Endothelial cell of umbilical vein (primary cell): Measurements from ENCODE around the gene CENPA. TPM values are rescaled to one million over a fixed set of nuclear protein-coding genes. Genes with fewer than 3 reads are reported as not detected.

Experiments used
- BruUV-seq: library from RNA; stranded (reverse); fragments of 400-500 nt; replicated peaks from 2 replicates; lab custom pipeline; 2021; lab: Mats Ljungman, UMichigan
- CTCF ChIA-PET: fragments of 300-600, 350-600 bp; sonication (Branson Sonifier 250); formaldehyde crosslinking; loops from one replicate; lab custom pipeline; 2021; ENCODE audit warnings: antibody characterized with exemption, inconsistent platforms; lab: Charles Lee
- POLR2A ChIA-PET: fragments of 300-600, 350-600 bp; sonication (Branson Sonifier 250); formaldehyde crosslinking; loops from one replicate; lab custom pipeline; 2021; ENCODE audit warnings: antibody characterized with exemption, inconsistent platforms; lab: Charles Lee
- DNase-seq: peaks from one replicate; pipeline ENCODE4 v3.0.0-alpha.2; 2011; ENCODE audit warnings: low read depth, low spot score
- FAIRE-seq: peaks from 2 replicates; lab custom pipeline; 2011; peaks lifted over from hg19 to GRCh38; lab: Jason Lieb, UNC
- H2AFZ ChIP-seq: 2 replicates; pipeline ENCODE4 v1.6.0; 2012; ENCODE audit warnings: low read depth, low read length, control low read depth, inconsistent platforms
- H3K27ac ChIP-seq: 2 replicates; pipeline ENCODE4 v1.5.1; 2011; ENCODE audit warnings: low read depth, mild to moderate bottlenecking, control low read depth, low read length, moderate library complexity; ENCODE audit not compliant: insufficient read depth
- H3K27me3 ChIP-seq, 2 experiments: 2 replicates each; pipeline versions ENCODE4 v1.6.0 to v1.6.1; 2011; ENCODE audit warnings: low read length in 2 of 2, mixed read lengths in 1 of 2; ENCODE audit not compliant: control insufficient read depth in 2 of 2, insufficient read depth in 2 of 2
- H3K36me3 ChIP-seq, 2 experiments: 2 replicates in 1 of 2; 3 replicates in 1 of 2; pipeline ENCODE4 v1.5.1; 2011; ENCODE audit warnings: low read length in 2 of 2, mild to moderate bottlenecking in 1 of 2, moderate library complexity in 1 of 2; ENCODE audit not compliant: control insufficient read depth in 2 of 2, insufficient read depth in 2 of 2; ENCODE audit errors: extremely low read depth in 1 of 2
- H3K4me1 ChIP-seq: 3 replicates; pipeline ENCODE4 v1.5.1; 2011; ENCODE audit warnings: mild to moderate bottlenecking, low read length; ENCODE audit not compliant: control insufficient read depth, insufficient read depth; ENCODE audit errors: extremely low read depth
- H3K4me2 ChIP-seq: 2 replicates; pipeline ENCODE4 v1.6.1; 2011; ENCODE audit warnings: low read length, control low read depth, mixed read lengths; ENCODE audit not compliant: insufficient read depth
- H3K4me3 ChIP-seq, 3 experiments: fragments of 200-600 bp in 1 of 3; sonication (generic), shearing (Covaris generic) in 1 of 3; replicated peaks in 1 of 3; 2 replicates each; pipeline ENCODE4 v1.5.1; 2011 to 2016; ENCODE audit warnings: control low read depth in 3 of 3, low read length in 3 of 3, mild to moderate bottlenecking in 2 of 3, inconsistent platforms in 1 of 3, low read depth in 1 of 3, moderate library complexity in 1 of 3; ENCODE audit not compliant: insufficient read depth in 1 of 3
- H3K79me2 ChIP-seq: 2 replicates; pipeline ENCODE4 v1.6.0; 2012; ENCODE audit warnings: low read length, inconsistent platforms; ENCODE audit not compliant: control insufficient read depth, insufficient read depth
- H3K9ac ChIP-seq: replicated peaks from 2 replicates; pipeline ENCODE3; 2011; ENCODE audit warnings: low read length, control low read depth; ENCODE audit not compliant: insufficient read depth; ENCODE audit errors: extremely low read depth
- H3K9me1 ChIP-seq: replicated peaks from 3 replicates; pipeline ENCODE4 v1.6.0; 2011; ENCODE audit warnings: mild to moderate bottlenecking, low read length; ENCODE audit not compliant: control insufficient read depth, insufficient read depth; ENCODE audit errors: extremely low read depth
- H3K9me3 ChIP-seq: replicated peaks from 2 replicates; pipeline ENCODE4 v1.5.1; 2012; ENCODE audit warnings: low read length, inconsistent platforms; ENCODE audit not compliant: control insufficient read depth, insufficient read depth
- H4K20me1 ChIP-seq: replicated peaks from 2 replicates; pipeline ENCODE3; 2011; ENCODE audit warnings: mild to moderate bottlenecking, low read length; ENCODE audit not compliant: control insufficient read depth, insufficient read depth; ENCODE audit errors: extremely low read depth
- EZH2 ChIP-seq: IDR thresholded peaks from 2 replicates; pipeline ENCODE4 v1.6.1; 2012; ENCODE audit warnings: borderline replicate concordance, low read depth, mild to moderate bottlenecking, moderate library complexity, low read length, inconsistent platforms; ENCODE audit not compliant: severe bottlenecking
- FOS ChIP-seq: IDR thresholded peaks from 2 replicates; pipeline ENCODE4 v1.6.1; 2011; ENCODE audit warnings: mild to moderate bottlenecking, low read length, moderate library complexity, borderline replicate concordance; ENCODE audit not compliant: insufficient read depth
- GATA2 ChIP-seq: IDR thresholded peaks from 2 replicates; pipeline ENCODE4 v1.7.0; 2011; ENCODE audit warnings: low read depth, mild to moderate bottlenecking, moderate library complexity, mixed read lengths, low read length; ENCODE audit not compliant: insufficient read length, insufficient read depth
- JUN ChIP-seq: IDR thresholded peaks from 2 replicates; pipeline ENCODE4 v1.6.1; 2011; ENCODE audit warnings: borderline replicate concordance, low read depth; ENCODE audit not compliant: insufficient read length, insufficient read depth
- MAX ChIP-seq: IDR thresholded peaks from 2 replicates; pipeline ENCODE4 v1.6.1; 2011; ENCODE audit not compliant: insufficient read depth, insufficient read length
- MYC ChIP-seq: IDR thresholded peaks from one replicate; pipeline ENCODE4 v1.6.1; 2011; ENCODE audit warnings: mild to moderate bottlenecking, low read depth, low read length
- POLR2A ChIP-seq: IDR thresholded peaks from 2 replicates; pipeline ENCODE4 v1.6.1; 2012; ENCODE audit warnings: low read depth, mild to moderate bottlenecking, control low read depth, low read length
- POLR2AphosphoS5 ChIP-seq: IDR thresholded peaks from 2 replicates; pipeline ENCODE4 v1.6.1; 2012; ENCODE audit warnings: low read depth, mild to moderate bottlenecking, control low read depth, low read length, moderate library complexity; ENCODE audit not compliant: insufficient read depth
- dilution Hi-C: fragments of 300-500 bp; cut with MboI; formaldehyde crosslinking; loops from one replicate; pipeline ENCODE4 v1.15.0; 2019; ENCODE audit warnings: low sequenced_read_pairs; ENCODE audit not compliant: extremely low pct_ligation_motif_present
- intact Hi-C: fragments of 100-400 bp; cut with micrococcal nuclease; formaldehyde crosslinking; loops from one replicate; pipeline ENCODE4 v1.10.0; 2022
- polyA plus RNA-seq, 4 experiments: library from polyadenylated mRNA; depleted of rRNA in 3 of 4; stranded (reverse) in 3 of 4; unstranded in 1 of 4; fragments of >200 nt; gene quantifications; 2 replicates each; pipeline versions ENCODE4 v1.2.1 to v1.2.3, GENCODE V29; 2011 to 2012; ENCODE audit warnings: missing spikeins in 1 of 4
- total RNA-seq: library from RNA; stranded (reverse); gene quantifications from 2 replicates; pipeline ENCODE4 v1.2.3, GENCODE V29; 2021
- TF ChIP-seq, protein P1 (sequence below), 2 donors: IDR thresholded peaks; 1 replicate in 1 of 2; 2 replicates in 1 of 2; pipeline ENCODE4 v1.5.1; 2011; ENCODE audit warnings: low read length in 2 of 2, mild to moderate bottlenecking in 2 of 2, moderate library complexity in 2 of 2, control low read depth in 1 of 2, inconsistent platforms in 1 of 2, low read depth in 1 of 2; ENCODE audit not compliant: insufficient read depth in 1 of 2; ENCODE audit errors: extremely low read depth in 1 of 2

The CENPA gene
- total and polyA plus RNA-seq, 2 donors (not counting 3 experiments of a cell fraction or from before 2014, with no cell fraction given) = 22.0 to 33.1 TPM

- CTCF ChIA-PET = interaction anchor here (0.7 to 1.5 kb wide), 5 partner anchors 9 to 191 kb away, joined by 3 to 6 read pairs (median 5); partner anchors contain the start of gene CENPA
Observed at GRCh38 chr2:26768759-26769088, 17.1 kb upstream of the CENPA start.

More at GRCh38 chr2:26768759-26769088, 17.1 kb upstream of the CENPA start:
- H3K4me1 ChIP-seq = peaks cover 25% of the 10 kb centered on the region
- H3K79me2 ChIP-seq = peaks cover 70% of the 10 kb centered on the region
- H3K4me2 ChIP-seq = no peak overlapping the region
- POLR2A ChIA-PET = interaction anchor here (1.1 kb wide), 1 partner anchor 8 kb away, joined by 3 read pairs; no protein-coding TSS in a partner anchor
- no peaks in the 10 kb centered on the region for H3K27me3 ChIP-seq
- H3K9ac ChIP-seq = no peak overlapping the region
- intact Hi-C loops (no loop called here), dilution Hi-C loops (no loop called here)
- no peak overlapping the region for H2AFZ ChIP-seq
- no peaks in the 10 kb centered on the region for H3K9me3 ChIP-seq
- H3K9me1 ChIP-seq = no peaks in the 10 kb centered on the region
- FAIRE-seq (no peak), DNase-seq (no peak)
- peaks cover 0 to 2% of the 10 kb centered on the region in 2 experiments for H3K36me3 ChIP-seq
- TF ChIP-seq POLR2AphosphoS5 (no peak), EZH2 (no peak), GATA2 (no peak), FOS (no peak), MAX (no peak), MYC (no peak), POLR2A (no peak), JUN (no peak)
- TF ChIP-seq, protein P1, sequence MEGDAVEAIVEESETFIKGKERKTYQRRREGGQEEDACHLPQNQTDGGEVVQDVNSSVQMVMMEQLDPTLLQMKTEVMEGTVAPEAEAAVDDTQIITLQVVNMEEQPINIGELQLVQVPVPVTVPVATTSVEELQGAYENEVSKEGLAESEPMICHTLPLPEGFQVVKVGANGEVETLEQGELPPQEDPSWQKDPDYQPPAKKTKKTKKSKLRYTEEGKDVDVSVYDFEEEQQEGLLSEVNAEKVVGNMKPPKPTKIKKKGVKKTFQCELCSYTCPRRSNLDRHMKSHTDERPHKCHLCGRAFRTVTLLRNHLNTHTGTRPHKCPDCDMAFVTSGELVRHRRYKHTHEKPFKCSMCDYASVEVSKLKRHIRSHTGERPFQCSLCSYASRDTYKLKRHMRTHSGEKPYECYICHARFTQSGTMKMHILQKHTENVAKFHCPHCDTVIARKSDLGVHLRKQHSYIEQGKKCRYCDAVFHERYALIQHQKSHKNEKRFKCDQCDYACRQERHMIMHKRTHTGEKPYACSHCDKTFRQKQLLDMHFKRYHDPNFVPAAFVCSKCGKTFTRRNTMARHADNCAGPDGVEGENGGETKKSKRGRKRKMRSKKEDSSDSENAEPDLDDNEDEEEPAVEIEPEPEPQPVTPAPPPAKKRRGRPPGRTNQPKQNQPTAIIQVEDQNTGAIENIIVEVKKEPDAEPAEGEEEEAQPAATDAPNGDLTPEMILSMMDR (IDR thresholded peaks at IDR 0.05; ENCODE audit: extremely low read depth in 1 of 2, insufficient read depth in 1 of 2, low read depth in 1 of 2, low read length in 2 of 2) = no peak
- H3K27ac ChIP-seq = no peak overlapping the region
- BruUV-seq = no TSS peak
- H3K4me3 ChIP-seq = no peak overlapping the region
- H4K20me1 ChIP-seq = no peaks in the 10 kb centered on the region
